ENCODE measurements around the gene CDKN2C.
"Not testable (repeated sequence)": the region's sequence is repeated elsewhere in the genome, so short reads cannot be mapped to it uniquely, and the experiment has no call there.

CDKN2C gene

GRCh38 chr1:50981741-50982140 is 11.7 kb downstream of the CDKN2C start:
- no peak for DNase-seq

GRCh38 chr1:50982611-50983010 is 12.6 kb downstream of the CDKN2C start:
- DNase-seq: no peak

- no peak for DNase-seq
Measured at GRCh38 chr1:50983219-50983802, 13.3 kb downstream of the CDKN2C start.

GRCh38 chr1:50985094-50985493 is 15.0 kb downstream of the CDKN2C start:
- DNase-seq: no peak

GRCh38 chr1:50986653-50987052 is 16.6 kb downstream of the CDKN2C start:
- DNase-seq: no peak

- no peak for DNase-seq
Measured at GRCh38 chr1:50989694-50990093, 19.6 kb downstream of the CDKN2C start.

GRCh38 chr1:50992532-50993318 is 22.7 kb downstream of the CDKN2C start:
- DNase-seq: no peak

GRCh38 chr1:50993645-50994044 is 23.6 kb downstream of the CDKN2C start:
- no peak for DNase-seq

- DNase-seq: no peak
Measured at GRCh38 chr1:50994997-50995396, 25.0 kb downstream of the CDKN2C start.

- DNase-seq: no peak
Measured at GRCh38 chr1:50995651-50996050, 25.6 kb downstream of the CDKN2C start.

GRCh38 chr1:50996083-50996482 is 26.0 kb downstream of the CDKN2C start:
- DNase-seq: no peak

GRCh38 chr1:50999375-50999774 is 29.3 kb downstream of the CDKN2C start:
- DNase-seq: not testable (repeated sequence)

- no peak for DNase-seq
Measured at GRCh38 chr1:51000160-51000559, 30.1 kb downstream of the CDKN2C start.

GRCh38 chr1:51000651-51001050 is 30.6 kb downstream of the CDKN2C start:
- DNase-seq: no peak

- DNase-seq: no peak
Measured at GRCh38 chr1:51002516-51002915, 32.5 kb downstream of the CDKN2C start.

- not testable (repeated sequence) for DNase-seq
Measured at GRCh38 chr1:51005549-51005948, 35.5 kb downstream of the CDKN2C start.

- no peak for DNase-seq
Measured at GRCh38 chr1:51009381-51009780, 39.3 kb downstream of the CDKN2C start.

- DNase-seq: no peak
Measured at GRCh38 chr1:51014878-51015277, 44.8 kb downstream of the CDKN2C start.

- DNase-seq: no peak
Measured at GRCh38 chr1:51019811-51020210, 49.8 kb downstream of the CDKN2C start.

All from CD4-positive, alpha-beta T cell treated with Interleukin-4 for 4 hours (primary cell).